Measurements from ENCODE around the gene THSD7B.

THSD7B gene

GRCh38 chr2:136986605-136987221 is 221.4 kb downstream of the THSD7B start:
- H3K4me3 ChIP-seq (ENCODE audit: control insufficient read depth, low read depth, low read length), result no peak overlapping the region
- TF ChIP-seq, protein P1, sequence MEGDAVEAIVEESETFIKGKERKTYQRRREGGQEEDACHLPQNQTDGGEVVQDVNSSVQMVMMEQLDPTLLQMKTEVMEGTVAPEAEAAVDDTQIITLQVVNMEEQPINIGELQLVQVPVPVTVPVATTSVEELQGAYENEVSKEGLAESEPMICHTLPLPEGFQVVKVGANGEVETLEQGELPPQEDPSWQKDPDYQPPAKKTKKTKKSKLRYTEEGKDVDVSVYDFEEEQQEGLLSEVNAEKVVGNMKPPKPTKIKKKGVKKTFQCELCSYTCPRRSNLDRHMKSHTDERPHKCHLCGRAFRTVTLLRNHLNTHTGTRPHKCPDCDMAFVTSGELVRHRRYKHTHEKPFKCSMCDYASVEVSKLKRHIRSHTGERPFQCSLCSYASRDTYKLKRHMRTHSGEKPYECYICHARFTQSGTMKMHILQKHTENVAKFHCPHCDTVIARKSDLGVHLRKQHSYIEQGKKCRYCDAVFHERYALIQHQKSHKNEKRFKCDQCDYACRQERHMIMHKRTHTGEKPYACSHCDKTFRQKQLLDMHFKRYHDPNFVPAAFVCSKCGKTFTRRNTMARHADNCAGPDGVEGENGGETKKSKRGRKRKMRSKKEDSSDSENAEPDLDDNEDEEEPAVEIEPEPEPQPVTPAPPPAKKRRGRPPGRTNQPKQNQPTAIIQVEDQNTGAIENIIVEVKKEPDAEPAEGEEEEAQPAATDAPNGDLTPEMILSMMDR (IDR thresholded peaks at IDR 0.05; ENCODE audit: control insufficient read depth, insufficient read depth, low read depth, low read length, missing control alignments), result no peak
- DNase-seq (ENCODE audit: low read depth), result no peak

GRCh38 chr2:136990316-136990715 is 225.0 kb downstream of the THSD7B start:
- no peak for DNase-seq (ENCODE audit: low read depth)
- H3K4me3 ChIP-seq (ENCODE audit: control insufficient read depth, low read depth, low read length), result no peak overlapping the region
- TF ChIP-seq, protein P1 (IDR thresholded peaks at IDR 0.05; ENCODE audit: control insufficient read depth, insufficient read depth, low read depth, low read length, missing control alignments), result no peak

DNA sequence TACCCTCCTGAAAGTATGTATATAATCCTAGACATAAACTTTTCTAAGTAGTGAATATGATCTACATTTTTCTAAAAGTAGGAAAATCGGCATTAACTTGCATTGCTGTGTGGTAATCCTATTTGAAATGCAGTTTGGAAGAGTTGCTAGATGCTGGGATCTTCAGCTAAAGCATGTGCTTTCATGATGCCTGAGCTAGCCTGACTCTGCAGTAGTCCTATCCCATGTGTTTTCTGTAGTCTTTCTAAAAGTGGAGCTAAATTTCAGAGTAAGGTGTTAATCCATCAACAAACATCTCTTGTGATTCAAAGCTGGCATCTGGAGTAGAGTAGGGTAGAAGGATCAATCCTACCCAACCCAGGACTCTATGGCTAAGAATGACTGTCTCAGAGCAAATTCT is 229.4 kb downstream of the THSD7B start:
- TF ChIP-seq, protein P1 (IDR thresholded peaks at IDR 0.05; ENCODE audit: control insufficient read depth, insufficient read depth, low read depth, low read length, missing control alignments), result no peak
- H3K4me3 ChIP-seq (ENCODE audit: control insufficient read depth, low read depth, low read length), result no peak overlapping the region
- DNase-seq (ENCODE audit: low read depth), result no peak

DNA sequence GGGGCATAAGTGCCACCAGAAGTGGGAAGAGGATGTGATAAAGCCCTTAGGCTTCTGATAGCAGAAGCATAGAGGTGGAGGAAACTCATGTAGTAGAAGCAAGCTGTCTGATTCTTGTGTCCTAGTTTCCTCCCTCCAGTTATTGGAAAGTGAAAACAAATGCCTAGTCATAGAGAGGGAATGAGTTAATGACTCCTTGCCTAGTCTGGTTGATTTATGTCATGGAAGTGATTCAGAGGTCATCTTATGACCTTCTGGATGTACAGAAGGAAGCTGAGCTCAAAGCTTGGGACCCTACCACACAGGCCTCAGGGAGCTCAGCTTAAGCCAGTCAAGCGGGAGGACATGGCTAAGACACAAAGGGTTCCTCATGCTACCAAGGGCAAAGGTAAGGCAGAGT is 232.2 kb downstream of the THSD7B start:
- DNase-seq (ENCODE audit: low read depth), result no peak
- no peak overlapping the region for H3K4me3 ChIP-seq (ENCODE audit: control insufficient read depth, low read depth, low read length)
- TF ChIP-seq, protein P1 (IDR thresholded peaks at IDR 0.05; ENCODE audit: control insufficient read depth, insufficient read depth, low read depth, low read length, missing control alignments), result no peak

- DNase-seq (ENCODE audit: low read depth), result no peak
- TF ChIP-seq, protein P1 (IDR thresholded peaks at IDR 0.05; ENCODE audit: control insufficient read depth, insufficient read depth, low read depth, low read length, missing control alignments), result no peak
- H3K4me3 ChIP-seq (ENCODE audit: control insufficient read depth, low read depth, low read length), result no peak overlapping the region
Observed at GRCh38 chr2:137000811-137001210, 235.5 kb downstream of the THSD7B start.

GRCh38 chr2:137002896-137003295 is 237.6 kb downstream of the THSD7B start:
- H3K4me3 ChIP-seq (ENCODE audit: control insufficient read depth, low read depth, low read length), result no peak overlapping the region
- DNase-seq (ENCODE audit: low read depth), result no peak
- TF ChIP-seq, protein P1 (IDR thresholded peaks at IDR 0.05; ENCODE audit: control insufficient read depth, insufficient read depth, low read depth, low read length, missing control alignments), result no peak

All from AG09309 (cell line).